Activated B cell treated with CpG ODN at 0.5 μM for 24 hours (primary cell): Measurements from ENCODE around the gene DEXI. TPM values are rescaled to one million over a fixed set of nuclear protein-coding genes. Genes with fewer than 3 reads are reported as not detected.
A peak's percentile ranks its signal among the peaks of the same experiment; 100 is the strongest.

Experiments used
- ATAC-seq: fragments of 200-7000 bp; cut with Tn5 transposase; one replicate; pipeline ENCODE4 v1.10.0; 2021; ENCODE audit warnings: low read depth, mild to moderate bottlenecking, moderate library complexity
- CTCF ChIA-PET: fragments of 350-600 bp; sonication (Branson Sonifier 250); formaldehyde crosslinking; loops from one replicate; lab custom pipeline; 2021; ENCODE audit warnings: antibody characterized with exemption; lab: Charles Lee
- POLR2A ChIA-PET: fragments of 350-600 bp; sonication (Branson Sonifier 250); formaldehyde crosslinking; loops from one replicate; lab custom pipeline; 2021; ENCODE audit warnings: antibody characterized with exemption; lab: Charles Lee
- DNase-seq: peaks from one replicate; pipeline ENCODE4 v3.0.0; 2022
- H3K27ac Mint-ChIP-seq: one replicate; pipeline ENCODE4 v1.8.0; 2020; ENCODE audit warnings: mixed read lengths
- H3K27me3 Mint-ChIP-seq: one replicate; pipeline ENCODE4 v1.8.0; 2021; ENCODE audit warnings: mixed read lengths
- H3K36me3 Mint-ChIP-seq: one replicate; pipeline ENCODE4 v1.8.0; 2021; ENCODE audit warnings: low read depth, mixed read lengths
- H3K4me1 Mint-ChIP-seq: one replicate; pipeline ENCODE4 v1.8.0; 2021; ENCODE audit warnings: mixed read lengths
- H3K4me3 Mint-ChIP-seq: one replicate; pipeline ENCODE4 v1.8.0; 2020; ENCODE audit warnings: mild to moderate bottlenecking, mixed read lengths
- H3K9me3 Mint-ChIP-seq: one replicate; pipeline ENCODE4 v1.8.0; 2020; ENCODE audit warnings: mixed read lengths
- CTCF ChIP-seq: fragments of 200-600 bp; IDR thresholded peaks from one replicate; pipeline ENCODE4 v1.8.0; 2022; ENCODE audit warnings: antibody characterized with exemption, mild to moderate bottlenecking
- intact Hi-C: fragments of 100-400 bp; cut with micrococcal nuclease; formaldehyde crosslinking; loops from one replicate; pipeline ENCODE4 v1.15.1; 2024
- total RNA-seq: library from RNA; stranded (reverse); gene quantifications from 2 replicates; pipeline ENCODE4 v1.2.3, GENCODE V29; 2022

DEXI gene
- total RNA-seq, 1 donor from 2014 or later: 18.0 TPM

- no peak for TF ChIP-seq CTCF
- Mint-ChIP-seq H3K27me3 (no peaks in the 10 kb centered on the region), H3K4me3 (no peak overlapping the region), H3K4me1 (peaks cover 66% of the 10 kb centered on the region), H3K27ac (no peak overlapping the region), H3K36me3 (peaks cover 64% of the 10 kb centered on the region), H3K9me3 (no peaks in the 10 kb centered on the region)
- intact Hi-C loops: no loop called here
- DNase-seq (no peak), ATAC-seq (no peak)
- ChIA-PET CTCF (interaction anchor here (1.2 kb wide), 1 partner anchor 445 kb away, joined by 3 read pairs; no protein-coding TSS in a partner anchor), POLR2A (no interaction called here)
Measured at GRCh38 chr16:10961231-10961630, 19.0 kb upstream of the DEXI start.

GRCh38 chr16:10959161-10959560 is 16.9 kb upstream of the DEXI start:
- DNase-seq (no peak), ATAC-seq (no peak)
- no peak for TF ChIP-seq CTCF
- Mint-ChIP-seq H3K4me3 (no peak overlapping the region), H3K36me3 (peaks cover 61% of the 10 kb centered on the region), H3K9me3 (no peaks in the 10 kb centered on the region), H3K4me1 (peaks cover 65% of the 10 kb centered on the region), H3K27me3 (no peaks in the 10 kb centered on the region), H3K27ac (no peak overlapping the region)
- CTCF ChIA-PET: interaction anchor here (1.4 kb wide), 1 partner anchor 24 kb away, joined by 3 read pairs; no protein-coding TSS in a partner anchor
- intact Hi-C loops: no loop called here
- POLR2A ChIA-PET: interaction anchor here (1.1 to 3.5 kb wide), 4 partner anchors 14 to 411 kb away, joined by 3 to 19 read pairs (median 5); partner anchors contain the start of genes CLEC16A and SOCS1

GRCh38 chr16:10957771-10958482 is 15.7 kb upstream of the DEXI start:
- Mint-ChIP-seq H3K27ac (peak overlapping the region; percentile 59), H3K27me3 (no peaks in the 10 kb centered on the region), H3K36me3 (peaks cover 49% of the 10 kb centered on the region), H3K9me3 (no peaks in the 10 kb centered on the region), H3K4me3 (peak overlapping the region; percentile 42), H3K4me1 (peaks cover 67% of the 10 kb centered on the region)
- ChIA-PET POLR2A (interaction anchor here (0.6 to 3.5 kb wide), 11 partner anchors 9 to 1001 kb away, joined by 3 to 19 read pairs (median 3); partner anchors contain the start of genes CLEC16A, SOCS1 and TXNDC11), CTCF (interaction anchor here (1.0 to 1.7 kb wide), 4 partner anchors 14 to 574 kb away, joined by 3 to 8 read pairs (median 4); no protein-coding TSS in a partner anchor)
- ATAC-seq (peak; percentile 61), DNase-seq (no peak)
- no peak for TF ChIP-seq CTCF
- intact Hi-C loops: no loop called here

GRCh38 chr16:10954903-10955302 is 12.6 kb upstream of the DEXI start:
- intact Hi-C loops: loop anchor here (1.0 to 2.0 kb wide), 7 partner anchors 9 to 760 kb away; no protein-coding TSS in a partner anchor
- DNase-seq (no peak), ATAC-seq (no peak)
- POLR2A ChIA-PET: interaction anchor here (0.5 to 1.9 kb wide), 4 partner anchors 10 to 690 kb away, joined by 3 to 10 read pairs (median 4); partner anchors contain the start of genes CLEC16A and SOCS1
- CTCF ChIA-PET: interaction anchor here (0.8 to 4.3 kb wide), 10 partner anchors 8 to 577 kb away, joined by 3 to 32 read pairs (median 5); no protein-coding TSS in a partner anchor
- Mint-ChIP-seq H3K27me3 (no peaks in the 10 kb centered on the region), H3K4me1 (peaks cover 71% of the 10 kb centered on the region), H3K9me3 (no peaks in the 10 kb centered on the region), H3K36me3 (peaks cover 23% of the 10 kb centered on the region), H3K27ac (peak overlapping the region; percentile 56), H3K4me3 (peak overlapping the region; percentile 61)
- TF ChIP-seq CTCF: no peak

- Mint-ChIP-seq H3K4me3 (no peak overlapping the region), H3K27me3 (no peaks in the 10 kb centered on the region), H3K36me3 (peaks cover 4% of the 10 kb centered on the region), H3K27ac (no peak overlapping the region), H3K4me1 (peaks cover 70% of the 10 kb centered on the region), H3K9me3 (no peaks in the 10 kb centered on the region)
- DNase-seq (no peak), ATAC-seq (no peak)
- intact Hi-C loops: no loop called here
- POLR2A ChIA-PET: interaction anchor here (3.3 to 4.2 kb wide), 2 partner anchors 13 to 304 kb away, joined by 20 to 35 read pairs; partner anchors contain the start of gene SOCS1
- no peak for TF ChIP-seq CTCF
- CTCF ChIA-PET: interaction anchor here (0.7 to 4.3 kb wide), 6 partner anchors 12 to 456 kb away, joined by 3 to 19 read pairs (median 6); no protein-coding TSS in a partner anchor
Measured at GRCh38 chr16:10951026-10951425, 8.8 kb upstream of the DEXI start.
